Adrenal gland (tissue), 5 donors: ENCODE data around the gene N4BP2.

ENCODE experiments used
- POLR2A ChIP-seq, 2 donors: fragments of 450-650 bp; IDR thresholded peaks; one replicate each; pipeline ENCODE4 v1.6.1; 2017; ENCODE audit warnings: antibody characterized with exemption in 2 of 2, mild to moderate bottlenecking in 2 of 2, moderate library complexity in 1 of 2
- TF ChIP-seq, protein P1 (sequence below), 6 experiments: fragments of 450-650 bp in 4 of 6; fragments of 200-600 bp in 2 of 6; sonication (generic) in 1 of 6; IDR thresholded peaks; 1 replicate in 5 of 6; 2 replicates in 1 of 6; pipeline versions ENCODE4 v1.5.1 to v1.8.0; 2016 to 2021; ENCODE audit warnings: antibody characterized with exemption in 6 of 6, mild to moderate bottlenecking in 2 of 6, moderate library complexity in 1 of 6
- donor health status: DM: no; HTN: no; CAD: no.

DNA sequence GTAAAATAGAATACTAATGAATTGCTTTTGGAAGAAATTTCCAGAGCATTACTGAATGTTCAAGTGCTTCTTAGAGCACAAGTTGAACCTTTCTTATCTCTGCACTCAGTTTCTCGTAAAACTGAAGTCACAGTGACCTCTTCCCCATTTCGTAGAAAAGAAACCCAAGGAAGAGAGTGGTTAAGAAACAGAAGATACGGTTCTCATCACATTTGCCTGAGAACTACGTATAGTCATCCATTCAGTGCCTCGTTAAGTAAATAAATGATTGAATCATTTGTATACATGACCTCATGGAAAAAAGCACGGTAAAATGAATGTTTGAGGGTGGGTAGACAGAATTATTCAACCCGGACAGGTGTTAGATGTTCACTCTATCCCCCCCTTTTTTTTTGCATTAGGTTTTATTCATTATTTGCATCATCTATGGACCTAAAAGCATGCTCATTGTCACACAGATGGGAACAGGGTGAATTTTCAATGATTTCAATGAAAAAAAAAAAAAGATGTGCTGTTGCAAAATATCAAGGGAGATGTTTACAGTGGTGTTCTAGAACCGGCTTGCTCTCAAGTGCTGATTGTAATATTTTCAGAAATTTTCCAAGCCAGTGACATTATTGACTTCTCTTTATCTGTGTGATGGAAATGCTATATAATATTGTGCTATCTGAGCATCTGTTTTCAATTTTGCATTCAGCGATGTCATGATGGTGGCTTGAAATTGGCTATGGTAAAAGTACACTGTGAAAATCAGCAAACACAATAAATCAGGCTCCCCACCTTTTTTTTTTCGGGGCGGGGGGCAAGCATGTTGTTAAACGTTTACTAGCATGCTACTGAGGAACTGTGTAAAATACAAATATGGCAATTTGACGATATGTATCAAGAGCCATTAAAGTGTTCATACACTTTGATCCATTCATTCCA lies 144.5 kb downstream of the N4BP2 start:
- TF ChIP-seq, protein P1, sequence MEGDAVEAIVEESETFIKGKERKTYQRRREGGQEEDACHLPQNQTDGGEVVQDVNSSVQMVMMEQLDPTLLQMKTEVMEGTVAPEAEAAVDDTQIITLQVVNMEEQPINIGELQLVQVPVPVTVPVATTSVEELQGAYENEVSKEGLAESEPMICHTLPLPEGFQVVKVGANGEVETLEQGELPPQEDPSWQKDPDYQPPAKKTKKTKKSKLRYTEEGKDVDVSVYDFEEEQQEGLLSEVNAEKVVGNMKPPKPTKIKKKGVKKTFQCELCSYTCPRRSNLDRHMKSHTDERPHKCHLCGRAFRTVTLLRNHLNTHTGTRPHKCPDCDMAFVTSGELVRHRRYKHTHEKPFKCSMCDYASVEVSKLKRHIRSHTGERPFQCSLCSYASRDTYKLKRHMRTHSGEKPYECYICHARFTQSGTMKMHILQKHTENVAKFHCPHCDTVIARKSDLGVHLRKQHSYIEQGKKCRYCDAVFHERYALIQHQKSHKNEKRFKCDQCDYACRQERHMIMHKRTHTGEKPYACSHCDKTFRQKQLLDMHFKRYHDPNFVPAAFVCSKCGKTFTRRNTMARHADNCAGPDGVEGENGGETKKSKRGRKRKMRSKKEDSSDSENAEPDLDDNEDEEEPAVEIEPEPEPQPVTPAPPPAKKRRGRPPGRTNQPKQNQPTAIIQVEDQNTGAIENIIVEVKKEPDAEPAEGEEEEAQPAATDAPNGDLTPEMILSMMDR (IDR thresholded peaks at IDR 0.05), result no peak
- TF ChIP-seq POLR2A (IDR thresholded peaks at IDR 0.05), result no peak
